Bronchial epithelial cell (primary cell): ENCODE results near the gene MAX. TPM values are rescaled to one million over a fixed set of nuclear protein-coding genes. Genes with fewer than 3 reads are reported as not detected.

ENCODE experiments used
- DNase-seq: peaks from one replicate; pipeline ENCODE4 v3.0.0-alpha.2; 2010; ENCODE audit warnings: low read depth
- FAIRE-seq: peaks from 2 replicates; lab custom pipeline; 2011; peaks lifted over from hg19 to GRCh38; lab: Jason Lieb, UNC
- H3K27me3 ChIP-seq: 2 replicates; pipeline ENCODE4 v1.5.1; 2011; ENCODE audit warnings: low read length; ENCODE audit not compliant: control insufficient read depth, insufficient read depth
- H3K36me3 ChIP-seq: 2 replicates; pipeline ENCODE4 v1.5.1; 2011; ENCODE audit warnings: low read length; ENCODE audit not compliant: control insufficient read depth, insufficient read depth
- H3K4me3 ChIP-seq: 2 replicates; pipeline ENCODE4 v1.5.1; 2011; ENCODE audit warnings: mild to moderate bottlenecking, low read depth, low read length, control low read depth
- CTCF ChIP-seq: IDR thresholded peaks from 2 replicates; pipeline ENCODE4 v1.5.1; 2011; ENCODE audit warnings: mild to moderate bottlenecking, moderate library complexity, low read length, control low read depth, inconsistent platforms; ENCODE audit not compliant: insufficient read depth, severe bottlenecking
- total RNA-seq: library from RNA; depleted of rRNA; stranded (reverse); fragments of >200 nt; gene quantifications from 2 replicates; pipeline ENCODE4 v1.2.1, GENCODE V29; 2014

The MAX gene
- total RNA-seq, 1 donor from 2014 or later, result 42.4 TPM

DNA sequence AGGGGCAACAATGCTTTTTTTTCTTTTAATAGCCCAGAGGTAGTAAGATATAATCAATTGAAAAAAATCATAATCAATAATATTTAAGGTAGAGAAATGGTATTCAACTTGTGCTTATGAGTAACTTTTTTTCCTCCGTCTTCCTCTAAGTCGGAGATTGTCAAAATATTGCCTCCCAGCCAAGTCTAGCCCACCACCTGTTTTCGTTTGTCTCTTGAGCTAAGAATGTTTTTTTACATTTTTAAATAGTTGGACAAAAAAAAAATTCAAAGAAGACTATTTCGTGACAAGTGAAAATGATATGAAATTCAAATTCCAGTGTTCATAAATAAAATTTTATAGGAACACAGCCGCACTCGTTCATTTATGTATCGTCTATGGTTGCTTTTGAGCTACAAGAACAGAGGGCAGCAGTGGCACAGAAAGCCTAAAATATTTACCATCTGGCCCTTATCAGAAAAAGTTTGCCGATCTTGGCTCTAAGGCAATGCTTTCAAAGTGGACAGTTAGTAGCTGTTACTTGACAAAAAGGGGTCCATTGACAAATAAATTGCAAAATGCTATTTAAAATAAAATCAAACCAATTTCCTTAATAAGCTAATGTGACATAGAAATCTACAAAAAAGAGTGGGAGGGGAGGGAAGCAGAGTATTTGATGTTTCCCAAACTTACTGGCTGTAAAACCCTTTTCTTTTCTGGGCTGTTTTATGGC, 40.8 kb upstream of the MAX start:
- Histone ChIP-seq H3K27me3 (no peaks in the 10 kb centered on the region), H3K4me3 (no peak overlapping the region), H3K36me3 (no peaks in the 10 kb centered on the region)
- no peak for FAIRE-seq
- DNase-seq, result no peak
- no peak for TF ChIP-seq CTCF

- FAIRE-seq (no peak), DNase-seq (no peak)
- no peak for TF ChIP-seq CTCF
- H3K4me3 ChIP-seq, result no peak overlapping the region
- no peaks in the 10 kb centered on the region for H3K27me3 ChIP-seq
- H3K36me3 ChIP-seq, result no peaks in the 10 kb centered on the region
Measured at GRCh38 chr14:65142429-65142828, 40.1 kb upstream of the MAX start.

DNA sequence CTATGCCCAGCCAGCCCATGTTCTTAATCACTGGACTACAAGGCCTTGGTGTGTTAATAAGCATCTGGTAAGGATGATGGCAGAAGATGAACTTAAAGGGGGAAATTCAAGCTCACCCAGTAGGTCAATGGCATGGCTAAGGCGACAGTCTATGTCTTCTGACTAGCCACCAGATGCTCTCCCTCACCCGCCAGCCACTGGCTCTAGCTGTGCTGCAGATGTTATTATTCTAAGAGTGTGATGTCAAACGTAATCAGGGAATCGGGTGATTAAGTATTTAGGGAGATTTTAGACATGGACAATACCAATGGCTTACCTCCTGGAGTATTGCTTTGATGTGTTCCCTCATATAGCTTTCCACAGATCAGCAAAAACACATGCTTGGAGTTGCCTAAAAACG, 39.2 kb upstream of the MAX start:
- FAIRE-seq (no peak), DNase-seq (no peak)
- H3K27me3 ChIP-seq, result no peaks in the 10 kb centered on the region
- TF ChIP-seq CTCF, result no peak
- H3K4me3 ChIP-seq, result no peak overlapping the region
- no peaks in the 10 kb centered on the region for H3K36me3 ChIP-seq

DNA sequence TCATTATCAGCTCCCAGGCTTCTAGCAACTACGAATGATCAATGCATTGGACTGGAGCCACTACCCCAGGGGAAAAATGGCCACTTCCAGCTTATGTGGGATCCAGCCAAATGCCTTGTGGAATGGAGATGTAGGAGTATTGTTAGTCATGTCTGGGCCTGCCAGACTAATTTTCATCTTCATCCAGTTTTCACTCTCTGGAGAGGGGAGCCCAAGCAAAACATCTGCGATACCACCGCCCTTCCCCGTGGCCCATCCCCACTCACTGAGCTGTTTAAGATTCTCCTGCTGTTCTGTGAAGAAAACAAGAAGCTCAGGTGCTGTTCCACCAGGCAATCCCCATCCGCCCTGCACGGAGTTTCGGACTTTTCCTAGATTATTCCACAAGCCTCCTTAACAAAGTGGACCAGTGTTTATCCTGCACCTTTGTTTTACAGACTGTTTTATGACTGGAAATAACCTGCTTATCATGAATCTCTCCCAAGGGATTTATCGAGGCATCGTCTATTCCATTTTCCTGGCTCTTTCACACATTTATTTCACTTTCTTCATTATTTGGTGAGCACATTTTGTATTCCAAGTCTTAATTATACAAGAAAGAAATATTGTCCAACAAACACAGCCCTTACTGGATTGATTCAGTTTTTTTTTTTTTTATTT, 35.5 kb upstream of the MAX start:
- FAIRE-seq (peak; percentile 28), DNase-seq (peak; percentile 62)
- no peaks in the 10 kb centered on the region for H3K27me3 ChIP-seq
- TF ChIP-seq CTCF, result no peak
- no peak overlapping the region for H3K4me3 ChIP-seq
- H3K36me3 ChIP-seq, result no peaks in the 10 kb centered on the region

DNA sequence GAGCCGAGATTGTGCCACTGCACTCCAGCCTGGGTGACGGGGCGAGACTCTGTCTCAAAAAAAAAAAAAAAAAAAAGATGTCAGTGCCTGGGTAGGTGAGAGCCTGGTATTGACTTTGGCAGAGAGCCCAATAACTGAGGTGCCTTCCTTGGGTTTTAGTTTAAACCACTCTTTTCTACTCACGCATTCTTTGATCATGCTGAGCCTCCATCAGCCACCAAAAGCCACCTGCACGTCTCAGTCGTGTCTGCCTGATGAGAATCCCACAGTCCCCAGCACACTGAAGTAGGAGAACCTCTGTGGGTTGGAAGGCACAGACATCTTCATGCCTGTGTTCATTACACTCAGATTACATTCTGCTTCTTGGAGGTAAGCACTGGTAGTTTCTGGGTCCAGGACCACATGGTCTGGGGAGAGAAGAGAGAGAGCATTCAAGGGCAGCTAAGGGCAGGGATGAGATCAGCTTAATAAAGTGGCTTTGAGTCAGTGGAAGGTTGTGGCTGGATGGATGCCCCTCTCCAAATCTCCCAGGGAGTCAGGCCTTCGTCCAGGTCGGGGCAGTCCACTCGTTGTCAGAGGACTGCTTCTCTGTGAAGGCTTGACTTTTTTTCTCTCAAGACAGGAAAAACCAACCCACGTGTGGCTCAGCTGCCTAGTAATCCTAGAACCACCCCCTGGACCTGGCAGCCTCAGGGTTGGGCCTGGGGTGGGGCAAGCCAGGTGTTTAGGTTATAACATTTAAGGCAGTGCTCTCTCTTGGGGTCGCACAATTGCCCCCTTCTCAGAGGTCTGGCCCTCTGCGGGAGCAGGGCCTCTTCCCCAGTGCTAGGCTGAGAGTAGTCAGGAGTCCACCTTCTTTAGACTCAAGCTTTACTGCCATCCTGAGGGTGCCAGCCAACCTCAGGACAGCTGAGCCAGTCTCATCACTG, 32.6 kb upstream of the MAX start:
- FAIRE-seq, result peak; percentile 64
- TF ChIP-seq CTCF, result no peak
- no peaks in the 10 kb centered on the region for H3K27me3 ChIP-seq
- no peak for DNase-seq
- no peaks in the 10 kb centered on the region for H3K36me3 ChIP-seq
- no peak overlapping the region for H3K4me3 ChIP-seq
